HepG2 (cell line): ENCODE measurements around the gene DNAJC18. TPM values are rescaled to one million over a fixed set of nuclear protein-coding genes. Genes with fewer than 3 reads are reported as not detected.
A peak's percentile ranks its signal among the peaks of the same experiment; 100 is the strongest.

Source experiments
- ATAC-seq: fragments of 200-7000 bp; cut with Tn5 transposase; 3 replicates; pipeline ENCODE4 v1.9.1; 2020; ENCODE audit warnings: mild to moderate bottlenecking, moderate library complexity
- BruUV-seq: library from RNA; stranded (reverse); fragments of 400-500 nt; replicated peaks from 2 replicates; lab custom pipeline; 2021; lab: Mats Ljungman, UMichigan
- CTCF ChIA-PET: fragments of 300-600 bp; formaldehyde crosslinking; extraction: SDS; loops from one replicate; lab custom pipeline; 2021; ENCODE audit warnings: low total read pairs, inconsistent platforms, low intra/inter-chr PET ratio; lab: Yijun Ruan, JAX
- POLR2A ChIA-PET: fragments of 350-600 bp; sonication (Branson Sonifier 250); formaldehyde crosslinking; loops from one replicate; lab custom pipeline; 2020; ENCODE audit warnings: antibody characterized with exemption, inconsistent platforms; lab: Yijun Ruan, JAX
- DNase-seq: peaks from one replicate; pipeline ENCODE4 v3.0.0-alpha.2; 2015; ENCODE audit warnings: low spot score
- FAIRE-seq: peaks from 3 replicates; lab custom pipeline; 2011; peaks lifted over from hg19 to GRCh38; lab: Jason Lieb, UNC
- H2AFZ ChIP-seq: one replicate; pipeline ENCODE4 v1.6.1; 2011; ENCODE audit warnings: low read length, inconsistent platforms
- H3K27ac ChIP-seq: fragments of 300-600 bp; 3 replicates; pipeline ENCODE4 v1.8.0; 2011; ENCODE audit warnings: mixed run types, mild to moderate bottlenecking, mixed read lengths, low read length, inconsistent platforms; ENCODE audit not compliant: insufficient read depth; ENCODE audit errors: extremely low read length
- H3K27me3 ChIP-seq, 2 experiments: fragments of 200-600 bp in 1 of 2; 2 replicates in 1 of 2; 3 replicates in 1 of 2; pipeline versions ENCODE4 v1.6.0 to v1.8.0; 2011; ENCODE audit warnings: low read length in 2 of 2, mild to moderate bottlenecking in 2 of 2, moderate library complexity in 2 of 2, inconsistent platforms in 1 of 2; ENCODE audit not compliant: insufficient read depth in 2 of 2, control insufficient read depth in 1 of 2
- H3K36me3 ChIP-seq, 2 experiments: fragments of 200-600 bp in 1 of 2; replicated peaks in 1 of 2; 2 replicates in 1 of 2; 3 replicates in 1 of 2; pipeline versions ENCODE4 v1.5.1 to v1.8.0; 2011; ENCODE audit warnings: low read length in 2 of 2, inconsistent platforms in 1 of 2; ENCODE audit not compliant: insufficient read depth in 2 of 2, control insufficient read depth in 1 of 2
- H3K4me1 ChIP-seq: 2 replicates; pipeline ENCODE4 v1.5.1; 2012; ENCODE audit warnings: low read length, inconsistent platforms; ENCODE audit not compliant: insufficient read depth
- H3K4me2 ChIP-seq: 2 replicates; pipeline ENCODE4 v1.6.0; 2011; ENCODE audit warnings: low read depth, low read length, inconsistent platforms
- H3K4me3 ChIP-seq, 3 experiments: fragments of 200-600 bp in 1 of 3; sonication (generic), shearing (Covaris generic) in 1 of 3; replicated peaks in 1 of 3; 2 replicates each; pipeline ENCODE4 v1.5.1; 2011 to 2016; ENCODE audit warnings: low read length in 3 of 3, inconsistent platforms in 2 of 3, low read depth in 2 of 3, mild to moderate bottlenecking in 2 of 3, control low read depth in 1 of 3, mixed read lengths in 1 of 3; ENCODE audit not compliant: insufficient read depth in 1 of 3
- H3K79me2 ChIP-seq: one replicate; pipeline ENCODE4 v1.6.1; 2011; ENCODE audit warnings: low read length, inconsistent platforms; ENCODE audit not compliant: insufficient read depth
- H3K9ac ChIP-seq: 2 replicates; pipeline ENCODE4 v1.6.0; 2011; ENCODE audit warnings: mild to moderate bottlenecking, low read depth, low read length, inconsistent platforms; ENCODE audit not compliant: insufficient read depth
- H3K9me3 ChIP-seq: 2 replicates; pipeline ENCODE4 v1.5.1; 2012; ENCODE audit warnings: mild to moderate bottlenecking, low read length
- H4K20me1 ChIP-seq: 2 replicates; pipeline ENCODE4 v1.6.0; 2011; ENCODE audit warnings: inconsistent platforms, mild to moderate bottlenecking, low read length, moderate library complexity; ENCODE audit not compliant: insufficient read depth
- BORCS8-MEF2B ChIP-seq: sonication (generic); formaldehyde crosslinking; IDR thresholded peaks from 2 replicates; pipeline ENCODE4 v1.8.0; 2022; ENCODE audit warnings: mild to moderate bottlenecking, missing genetic modification reagents
- EEA1 ChIP-seq: sonication (generic); formaldehyde crosslinking; IDR thresholded peaks from 2 replicates; pipeline ENCODE4 v1.5.1; 2020; ENCODE audit warnings: mild to moderate bottlenecking, missing genetic modification reagents, borderline replicate concordance
- ETV6 ChIP-seq: sonication (generic); formaldehyde crosslinking; conservative IDR thresholded peaks from 2 replicates; pipeline ENCODE4 v1.4.0; 2020; ENCODE audit warnings: missing genetic modification reagents
- FUBP1 ChIP-seq: sonication (generic); formaldehyde crosslinking; IDR thresholded peaks from 2 replicates; pipeline ENCODE4 v1.5.1; 2020; ENCODE audit warnings: missing genetic modification reagents, mild to moderate bottlenecking, borderline replicate concordance
- HDAC6 ChIP-seq: fragments of 200-600 bp; sonication (generic); IDR thresholded peaks from 2 replicates; pipeline ENCODE4 v1.7.0; 2017; ENCODE audit warnings: mild to moderate bottlenecking, antibody characterized with exemption, low read length, low read depth
- MATR3 ChIP-seq: sonication (generic); formaldehyde crosslinking; IDR thresholded peaks from 2 replicates; pipeline ENCODE4 v1.4.0; 2020; ENCODE audit warnings: missing genetic modification reagents
- SIN3A ChIP-seq: IDR thresholded peaks from 2 replicates; pipeline ENCODE4 v1.6.1; 2011; ENCODE audit warnings: low read depth, mild to moderate bottlenecking, control low read depth, low read length, borderline replicate concordance
- TBP ChIP-seq: sonication (generic); formaldehyde crosslinking; IDR thresholded peaks from 2 replicates; pipeline ENCODE4 v1.5.0; 2020; ENCODE audit warnings: missing genetic modification reagents
- TCF12 ChIP-seq, 2 experiments: fragments of 450-650 bp in 1 of 2; sonication (generic) in 1 of 2; formaldehyde crosslinking in 1 of 2; IDR thresholded peaks; 2 replicates each; pipeline versions ENCODE4 v1.6.1 to v1.8.0; 2017 to 2022; ENCODE audit warnings: antibody characterized with exemption in 1 of 2, mild to moderate bottlenecking in 1 of 2, missing genetic modification reagents in 1 of 2, moderate library complexity in 1 of 2
- ZBTB34 ChIP-seq: sonication (generic); formaldehyde crosslinking; IDR thresholded peaks from 2 replicates; pipeline ENCODE4 v1.8.0; 2022; ENCODE audit warnings: mild to moderate bottlenecking, missing genetic modification reagents
- ZFY ChIP-seq: sonication (generic); formaldehyde crosslinking; IDR thresholded peaks from 2 replicates; pipeline ENCODE4 v1.4.0; 2020; ENCODE audit warnings: missing genetic modification reagents
- ZKSCAN1 ChIP-seq: fragments of 150-350 bp; IDR thresholded peaks from 2 replicates; pipeline ENCODE4 v1.6.1; 2014; ENCODE audit warnings: low read length
- ZNF350 ChIP-seq: sonication (generic); formaldehyde crosslinking; IDR thresholded peaks from 2 replicates; pipeline ENCODE4 v1.4.0; 2020; ENCODE audit warnings: mild to moderate bottlenecking, low read depth, missing genetic modification reagents, borderline replicate concordance
- ZNF510 ChIP-seq: sonication (generic); formaldehyde crosslinking; IDR thresholded peaks from 2 replicates; pipeline ENCODE4 v1.4.0; 2020; ENCODE audit warnings: low read depth, mild to moderate bottlenecking, missing genetic modification reagents
- ZNF556 ChIP-seq: sonication (generic); formaldehyde crosslinking; IDR thresholded peaks from 2 replicates; pipeline ENCODE4 v1.4.0; 2020; ENCODE audit warnings: mild to moderate bottlenecking, missing genetic modification reagents, borderline replicate concordance
- WGBS: methylation state at CpG from one replicate; pipeline ENCODE4 v1.1.6; 2017; ENCODE audit warnings: low lambda C conversion rate; 5-methylcytosine and 5-hydroxymethylcytosine counted together
- in situ Hi-C: cut with HindIII; loops from 2 replicates; pipeline ENCODE4 v1.10.0; 2017; ENCODE audit warnings: low pct_unique_long_range_greater_than_20kb; ENCODE audit not compliant: extremely low pct_ligation_motif_present
- intact Hi-C: fragments of 100-400 bp; cut with micrococcal nuclease; formaldehyde crosslinking; loops from one replicate; pipeline ENCODE4 v1.10.0; 2022; ENCODE audit not compliant: unreplicated experiment
- polyA plus RNA-seq, 8 experiments: library from polyadenylated mRNA; depleted of rRNA in 3 of 8; stranded (reverse) in 7 of 8; unstranded in 1 of 8; fragments of >200 nt; fragmentation: Illumina TruSeq in 4 of 8; extraction: Trizol in 4 of 8; gene quantifications; 2 replicates each; pipeline versions ENCODE4 v1.2.1 to v1.2.3, GENCODE V29; 2011 to 2016; ENCODE audit warnings: low read depth in 4 of 8, missing spikeins in 1 of 8, mixed read lengths in 1 of 8; ENCODE audit not compliant: insufficient read depth in 1 of 8
- total RNA-seq, 5 experiments: library from RNA; depleted of rRNA; stranded (reverse); fragments of >200 nt; fragmentation: Illumina TruSeq; extraction: Trizol; gene quantifications; 2 replicates each; pipeline ENCODE4 v1.2.3, GENCODE V29; 2016; ENCODE audit warnings: low read depth in 1 of 5

DNAJC18 gene
- total and polyA plus RNA-seq, 2 of the 13 experiments (the other 11 are each of a cell fraction or from before 2014, with no cell fraction given) = 6.5 to 6.6 TPM

GRCh38 chr5:139457241-139457640 lies 17.9 kb upstream of the DNAJC18 start:
- BruUV-seq = no TSS peak
- Histone ChIP-seq H3K4me2 (peak overlapping the region; percentile 20; the same call in 1 of the 2 replicates), H3K9ac (no peak overlapping the region), H3K4me1 (peaks cover 26% of the 10 kb centered on the region), H2AFZ (no peak overlapping the region), H3K79me2 (no peaks in the 10 kb centered on the region), H3K4me3 (no peak overlapping the region), H3K27me3 (peaks cover 8 to 41% of the 10 kb centered on the region in 2 experiments), H3K9me3 (no peaks in the 10 kb centered on the region), H4K20me1 (no peaks in the 10 kb centered on the region), H3K36me3 (no peaks in the 10 kb centered on the region), H3K27ac (no peak overlapping the region)
- no peak for ATAC-seq
- in situ Hi-C loops = no loop called here
- intact Hi-C loops = no loop called here
- 56% methylated on average over 5 of the region's 5 CpGs for WGBS
- CTCF ChIA-PET = no interaction called here
- POLR2A ChIA-PET = interaction anchor here (1.4 kb wide), 1 partner anchor 18 kb away, joined by 5 read pairs; the partner anchor contains the start of gene DNAJC18
- no peak for FAIRE-seq
- TF ChIP-seq TCF12 (IDR thresholded peaks at IDR 0.05) (no peak), TCF12 (CRISPR knock-in tag; IDR thresholded peaks at IDR 0.05) (no peak), MATR3 (CRISPR knock-in tag) (no peak), SIN3A (no peak), ZBTB34 (CRISPR knock-in tag) (no peak), ZNF510 (no peak), ZFY (CRISPR knock-in tag) (no peak), ZKSCAN1 (no peak), ZNF556 (CRISPR knock-in tag) (no peak), ETV6 (CRISPR knock-in tag) (no peak), HDAC6 (no peak), BORCS8-MEF2B (CRISPR knock-in tag) (no peak), ZNF350 (CRISPR knock-in tag) (no peak), FUBP1 (CRISPR knock-in tag) (no peak), EEA1 (CRISPR knock-in tag) (no peak), TBP (CRISPR knock-in tag) (no peak)
- no peak for DNase-seq
